ENCODE results near the gene LARGE2. TPM values are rescaled to one million over a fixed set of nuclear protein-coding genes. Genes with fewer than 3 reads are reported as not detected.

The LARGE2 gene
- total and polyA plus RNA-seq, 9 of the 15 experiments (the other 6 are each of a cell fraction or from before 2014, with no cell fraction given) = 0.56 to 14.1 (median 6.6) TPM

DNA sequence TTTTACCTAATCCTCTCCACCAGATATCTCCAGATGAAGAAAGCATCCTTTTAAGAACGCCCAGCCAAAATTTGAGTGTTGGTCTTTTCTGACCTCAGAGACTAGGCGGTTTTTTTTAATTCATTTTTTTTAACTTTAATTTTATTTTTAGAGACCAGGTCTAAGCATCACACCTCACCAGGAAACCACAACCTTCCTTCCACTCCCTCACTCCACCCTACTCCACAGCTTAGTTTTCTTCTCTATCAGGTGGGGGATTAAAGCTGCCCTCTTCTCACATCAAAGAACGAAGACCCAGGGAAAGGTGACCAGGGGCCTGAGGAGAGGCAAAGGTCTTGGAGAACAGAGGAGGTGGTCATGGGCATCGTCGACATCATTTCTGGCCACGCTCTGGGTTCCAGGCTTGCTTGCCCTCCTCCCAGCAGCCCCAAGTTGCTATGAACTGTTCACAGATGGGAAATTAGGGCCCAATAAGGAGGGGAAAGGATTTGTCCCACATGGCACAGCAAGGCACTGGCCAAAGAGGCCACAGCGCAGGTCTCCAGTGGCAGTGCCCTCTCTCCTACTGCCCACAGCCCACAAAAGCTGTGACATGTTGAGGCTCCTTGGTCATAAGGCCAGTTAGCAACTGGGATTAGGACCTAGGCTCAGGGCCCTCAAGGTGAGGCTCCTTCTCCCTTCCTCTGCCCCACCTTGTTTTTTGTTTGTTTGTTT is 3.3 kb upstream of the LARGE2 start:
- Histone ChIP-seq H3K36me3 (ENCODE audit: control insufficient read depth, insufficient read depth, low read length) (peaks cover 23% of the 10 kb centered on the region; the same call in 2 of the 3 replicates), H3K4me3 (peak overlapping the region; percentile 72), H3K79me2 (ENCODE audit: control insufficient read depth, insufficient read depth, low read length) (peaks cover 19% of the 10 kb centered on the region), H2AFZ (ENCODE audit: low read depth, low read length) (peak overlapping the region; percentile 89), H3K9ac (ENCODE audit: insufficient read depth in 1 of 2, low read depth in 2 of 2, low read length in 2 of 2) (peak overlapping the region in 1 of 2 experiments; percentile 93; a peak in 2 of 4 replicates), H4K20me1 (replicated peaks; ENCODE audit: control insufficient read depth, insufficient read depth, low read length) (no peaks in the 10 kb centered on the region), H3K27me3 (ENCODE audit: control insufficient read depth in 2 of 2, insufficient read depth in 2 of 2, low read length in 2 of 2) (no peaks in the 10 kb centered on the region), H3K9me3 (replicated peaks; ENCODE audit: control insufficient read depth, insufficient read depth, low read depth, low read length) (no peaks in the 10 kb centered on the region), H3K27ac (ENCODE audit: extremely low read depth, low read depth, low read length) (no peak overlapping the region), H3K4me1 (replicated peaks in 1 of 2; ENCODE audit: control insufficient read depth in 2 of 2, insufficient read depth in 2 of 2, low read length in 2 of 2) (peaks cover 11 to 59% of the 10 kb centered on the region in 2 experiments), H3K9me1 (ENCODE audit: control insufficient read depth, insufficient read depth, low read length) (no peaks in the 10 kb centered on the region), H3K4me2 (ENCODE audit: insufficient read depth, low read length) (peak overlapping the region; percentile 94; the same call in 1 of the 2 replicates)
- 42% methylated on average over 7 of the region's 7 CpGs for WGBS (ENCODE audit: insufficient coverage, low coverage, missing lambda C conversion rate)
- no peak for FAIRE-seq
- DNase-seq (ENCODE audit: extremely low read depth in 1 of 4, low spot score in 3 of 4) = no peak
- in situ Hi-C loops (cut with MboI) = no loop called here
- BruUV-seq (replicated peaks) = no TSS peak
- POLR2A ChIA-PET = interaction anchor here (0.8 to 1.0 kb wide), 3 partner anchors 8 to 69 kb away, joined by 3 to 4 read pairs (median 3); no protein-coding TSS in a partner anchor
- CTCF ChIA-PET (ENCODE audit: low intra/inter-chr PET ratio) = no interaction called here
- intact Hi-C loops (cut with micrococcal nuclease) = no loop called here
- no peak for TF ChIP-seq CBFB (CRISPR knock-in tag; IDR thresholded peaks at IDR 0.05)
- no peak for TF ChIP-seq GATAD2B (IDR thresholded peaks at IDR 0.05; ENCODE audit: borderline replicate concordance)
- TF ChIP-seq TCF3 (CRISPR knock-in tag; IDR thresholded peaks at IDR 0.05) = peak; percentile 3; the same call in 1 of the 2 replicates
- ATAC-seq = no peak

Measured in K562 (cell line).